Gastrocnemius medialis (tissue), 4 donors: Measurements from ENCODE around the gene TPM3.
"Not testable (repeated sequence)": the region's sequence is repeated elsewhere in the genome, so short reads cannot be mapped to it uniquely, and the experiment has no call there.

ENCODE experiments used
- POLR2A ChIP-seq, 2 donors: fragments of 450-650 bp; IDR thresholded peaks; one replicate each; pipeline ENCODE4 v1.6.1; 2017; ENCODE audit warnings: antibody characterized with exemption in 2 of 2, mild to moderate bottlenecking in 2 of 2, moderate library complexity in 2 of 2
- TF ChIP-seq, protein P1 (sequence below), 5 experiments: fragments of 450-650 bp in 3 of 5; fragments of 200-600 bp in 2 of 5; sonication (generic) in 2 of 5; IDR thresholded peaks in 4 of 5; conservative IDR thresholded peaks in 1 of 5; 1 replicate in 4 of 5; 2 replicates in 1 of 5; pipeline ENCODE4 v1.5.1; 2016 to 2019; ENCODE audit warnings: antibody characterized with exemption in 5 of 5, mild to moderate bottlenecking in 3 of 5, moderate library complexity in 3 of 5

DNA sequence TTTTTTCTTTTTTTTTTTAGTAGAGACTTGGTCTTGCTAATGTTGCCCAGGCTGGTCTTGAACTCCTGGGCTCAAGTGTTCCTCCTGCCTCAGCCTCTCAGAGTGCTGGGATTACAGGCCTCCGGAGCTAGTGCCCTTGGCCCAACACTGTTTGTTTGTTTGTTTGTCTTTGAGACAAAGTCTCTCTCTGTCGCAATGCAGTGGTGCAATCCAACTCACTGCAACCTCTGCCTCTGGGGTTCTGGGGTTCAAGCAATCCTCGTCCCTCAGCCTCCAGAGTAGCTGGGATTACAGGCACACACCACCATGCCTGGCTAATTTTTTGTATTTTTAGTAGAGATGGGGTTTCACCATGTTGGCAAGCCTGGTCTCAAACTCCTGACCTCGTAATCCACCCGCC is 44.4 kb downstream of the TPM3 start:
- TF ChIP-seq, protein P1, sequence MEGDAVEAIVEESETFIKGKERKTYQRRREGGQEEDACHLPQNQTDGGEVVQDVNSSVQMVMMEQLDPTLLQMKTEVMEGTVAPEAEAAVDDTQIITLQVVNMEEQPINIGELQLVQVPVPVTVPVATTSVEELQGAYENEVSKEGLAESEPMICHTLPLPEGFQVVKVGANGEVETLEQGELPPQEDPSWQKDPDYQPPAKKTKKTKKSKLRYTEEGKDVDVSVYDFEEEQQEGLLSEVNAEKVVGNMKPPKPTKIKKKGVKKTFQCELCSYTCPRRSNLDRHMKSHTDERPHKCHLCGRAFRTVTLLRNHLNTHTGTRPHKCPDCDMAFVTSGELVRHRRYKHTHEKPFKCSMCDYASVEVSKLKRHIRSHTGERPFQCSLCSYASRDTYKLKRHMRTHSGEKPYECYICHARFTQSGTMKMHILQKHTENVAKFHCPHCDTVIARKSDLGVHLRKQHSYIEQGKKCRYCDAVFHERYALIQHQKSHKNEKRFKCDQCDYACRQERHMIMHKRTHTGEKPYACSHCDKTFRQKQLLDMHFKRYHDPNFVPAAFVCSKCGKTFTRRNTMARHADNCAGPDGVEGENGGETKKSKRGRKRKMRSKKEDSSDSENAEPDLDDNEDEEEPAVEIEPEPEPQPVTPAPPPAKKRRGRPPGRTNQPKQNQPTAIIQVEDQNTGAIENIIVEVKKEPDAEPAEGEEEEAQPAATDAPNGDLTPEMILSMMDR (IDR thresholded peaks at IDR 0.05 in 4 of 5, conservative IDR thresholded peaks at IDR 0.05 in 1 of 5): not testable (repeated sequence)
- TF ChIP-seq POLR2A (IDR thresholded peaks at IDR 0.05): not testable (repeated sequence)
